NCI-H1048 (cell line): ENCODE data around the gene RASL10B.

Experiments used
- DNase-seq: peaks from one replicate; lab custom pipeline; 2025; lab: John Stamatoyannopoulos, UW

RASL10B gene

DNA sequence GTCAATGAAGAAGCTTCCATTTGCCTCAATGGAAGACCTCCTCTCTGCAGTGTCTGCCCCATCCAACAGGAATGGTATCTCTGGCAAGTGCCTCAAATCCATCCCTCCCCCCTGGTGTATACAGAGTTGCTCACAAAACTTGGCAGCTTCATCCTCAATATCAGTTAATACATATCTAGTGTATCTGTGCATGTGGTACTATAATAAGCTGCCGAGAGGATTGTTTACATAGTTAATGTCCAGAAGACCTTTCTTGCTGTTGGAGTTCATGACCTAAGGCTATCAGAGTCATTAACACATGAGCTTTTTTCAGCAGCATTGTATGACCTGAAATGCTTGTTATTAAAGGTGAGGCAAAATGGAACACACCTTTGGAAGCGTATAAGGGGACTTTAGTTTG lies 14.0 kb upstream of the RASL10B start:
- no peak for DNase-seq

DNA sequence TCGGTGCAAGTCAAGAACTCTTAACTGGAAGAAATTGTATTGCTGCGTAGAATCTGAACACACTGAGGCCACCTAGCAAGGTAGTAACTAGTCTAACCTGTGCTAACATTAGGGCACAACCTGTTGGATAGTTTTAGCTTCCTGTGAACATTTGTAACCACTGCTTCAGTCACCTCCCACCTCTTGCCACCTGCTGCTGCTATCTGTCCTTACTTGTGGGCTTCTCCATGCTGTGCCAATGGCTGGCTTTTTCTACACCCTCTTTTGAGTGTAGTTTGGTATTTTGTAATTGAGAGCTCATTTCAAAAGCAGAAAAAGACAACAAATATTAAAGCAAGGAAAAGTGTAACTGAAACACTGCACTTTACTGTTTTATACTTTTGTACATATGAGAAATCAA lies 7.7 kb upstream of the RASL10B start:
- no peak for DNase-seq

DNA sequence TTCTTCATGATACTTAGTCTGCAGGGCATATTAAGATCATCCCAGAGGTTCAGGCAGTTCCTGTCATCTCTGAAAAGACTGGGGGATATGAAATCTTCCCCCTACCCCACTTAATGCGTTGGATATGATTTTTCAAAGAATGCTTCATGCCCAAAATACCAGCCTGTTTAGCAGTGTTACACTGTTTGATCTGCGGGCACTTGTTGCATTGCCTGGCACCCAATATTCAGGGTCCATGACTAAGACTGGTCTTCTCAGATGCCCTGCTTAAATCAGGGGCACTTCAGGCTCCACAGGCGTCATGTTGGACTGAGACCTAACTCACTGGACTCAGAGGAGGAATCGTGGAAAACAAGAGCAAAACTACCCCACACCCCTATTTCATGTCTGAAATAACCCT lies 6.4 kb upstream of the RASL10B start:
- DNase-seq, result no peak

DNA sequence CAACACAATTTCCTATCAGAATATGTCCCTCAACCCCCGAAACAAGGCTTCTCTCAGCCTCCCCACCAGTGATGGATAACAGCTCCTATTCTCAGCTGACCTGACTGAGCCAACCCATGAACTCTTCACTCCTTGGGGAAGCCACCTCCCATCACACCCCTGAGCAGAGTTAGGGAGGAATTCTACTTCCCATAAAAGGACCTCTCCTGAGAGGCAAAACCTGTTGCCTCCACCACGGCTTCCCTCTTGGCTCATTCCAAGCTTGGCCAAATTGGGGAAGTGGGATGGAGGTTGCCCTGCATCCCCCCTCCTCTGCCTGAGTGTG lies 5.7 kb upstream of the RASL10B start:
- DNase-seq, result no peak

DNA sequence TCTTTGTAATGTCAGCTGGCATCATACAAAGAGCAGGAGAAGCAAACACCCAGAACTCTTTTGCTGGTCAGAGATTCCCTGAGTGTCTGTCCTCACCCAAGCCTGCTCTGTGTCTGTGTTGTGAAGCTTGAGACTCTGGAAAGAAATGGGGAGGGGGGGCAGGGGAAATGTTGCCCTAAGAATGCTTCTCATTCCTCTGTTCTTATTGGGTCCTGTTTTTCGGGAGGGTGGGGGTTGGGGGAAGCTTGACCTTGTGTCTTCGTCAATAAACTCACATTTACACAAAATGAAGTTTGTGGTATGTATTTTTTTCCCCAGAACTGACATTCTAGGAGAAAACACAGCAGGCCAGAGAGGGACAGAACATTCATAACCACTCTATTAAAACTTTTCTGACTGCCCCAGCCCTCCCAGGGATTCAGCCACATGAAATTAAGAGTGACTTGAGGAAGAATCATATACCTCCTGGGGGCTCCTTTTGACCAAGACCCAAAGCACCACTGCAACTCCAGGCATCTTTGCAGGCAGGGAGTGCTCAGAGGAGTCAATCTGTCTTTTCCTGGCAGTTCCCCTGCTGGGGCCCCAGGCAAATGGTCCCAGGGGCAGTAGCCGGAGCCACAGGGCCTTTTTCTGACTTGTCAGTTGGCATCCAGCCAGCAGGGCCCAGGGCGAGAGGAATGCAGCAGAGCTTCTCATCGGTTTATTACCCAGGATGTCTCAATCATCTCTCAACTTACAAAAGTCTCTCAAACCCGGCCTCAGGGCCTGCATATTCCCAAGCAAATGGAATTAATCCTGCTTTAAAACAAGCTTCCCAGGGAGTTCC lies 5.1 kb upstream of the RASL10B start:
- no peak for DNase-seq

DNA sequence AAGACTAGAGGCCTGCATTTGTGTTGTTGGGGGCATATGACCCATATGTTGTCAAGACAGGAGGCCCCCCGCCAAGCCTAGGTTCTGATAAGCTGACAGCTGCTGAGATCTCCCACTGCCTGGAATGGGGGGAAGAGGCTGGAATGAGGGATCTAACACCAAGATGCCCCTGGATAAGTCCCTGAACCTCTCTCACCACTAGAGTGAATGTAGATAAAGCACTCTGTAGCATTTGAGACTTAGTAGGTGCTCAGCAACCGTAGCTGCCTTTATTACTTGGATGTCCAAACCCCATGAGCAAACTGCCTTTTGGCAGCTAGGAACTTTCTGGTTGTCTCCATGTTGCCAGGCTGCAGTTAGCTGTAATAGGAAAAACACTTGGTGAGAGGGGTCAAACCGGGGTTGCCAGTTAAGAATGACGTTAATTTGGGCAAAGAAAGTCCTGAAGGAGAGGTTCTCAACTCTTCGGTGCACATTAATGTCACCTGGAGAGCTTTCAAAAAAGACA lies 4.4 kb upstream of the RASL10B start:
- no peak for DNase-seq

DNA sequence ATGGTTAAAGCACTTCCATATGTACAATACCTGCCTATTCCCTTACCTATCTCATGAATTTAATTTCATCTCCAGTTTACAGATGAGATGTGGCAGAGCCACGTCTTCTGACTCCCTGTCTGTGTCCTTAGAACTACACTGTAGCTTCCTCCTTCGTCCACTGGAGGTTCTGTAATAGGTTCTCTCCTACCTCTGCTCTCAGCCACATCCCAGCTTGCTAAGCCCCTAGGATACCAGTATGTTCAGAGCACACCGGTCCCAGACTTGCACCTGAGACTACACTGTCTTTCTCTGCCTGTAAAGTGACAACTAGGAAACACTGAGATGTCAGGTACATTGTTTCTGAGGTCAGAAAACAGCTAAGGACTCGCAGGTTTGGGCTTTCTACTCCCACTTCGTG lies 3.8 kb upstream of the RASL10B start:
- DNase-seq, result no peak

DNA sequence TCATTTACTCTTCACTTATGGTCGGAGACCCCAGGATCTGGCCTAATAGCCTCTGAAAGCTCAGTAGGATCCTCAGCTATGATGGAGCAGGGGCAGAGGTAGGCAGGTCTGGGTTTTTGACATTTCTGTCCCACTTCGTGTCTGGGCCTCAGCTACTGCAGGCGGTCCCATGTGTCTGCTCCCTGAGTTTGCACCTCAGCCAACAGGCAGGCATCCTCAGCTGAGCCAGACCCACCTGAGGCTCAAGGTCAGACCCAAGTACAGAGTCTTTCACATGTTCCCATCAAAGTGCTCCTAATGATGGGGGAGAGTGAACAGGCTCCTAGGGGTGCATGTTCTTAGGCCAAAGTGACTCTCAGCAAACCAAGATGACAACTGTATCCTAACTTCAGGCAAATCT lies 2.9 kb upstream of the RASL10B start:
- no peak for DNase-seq

DNA sequence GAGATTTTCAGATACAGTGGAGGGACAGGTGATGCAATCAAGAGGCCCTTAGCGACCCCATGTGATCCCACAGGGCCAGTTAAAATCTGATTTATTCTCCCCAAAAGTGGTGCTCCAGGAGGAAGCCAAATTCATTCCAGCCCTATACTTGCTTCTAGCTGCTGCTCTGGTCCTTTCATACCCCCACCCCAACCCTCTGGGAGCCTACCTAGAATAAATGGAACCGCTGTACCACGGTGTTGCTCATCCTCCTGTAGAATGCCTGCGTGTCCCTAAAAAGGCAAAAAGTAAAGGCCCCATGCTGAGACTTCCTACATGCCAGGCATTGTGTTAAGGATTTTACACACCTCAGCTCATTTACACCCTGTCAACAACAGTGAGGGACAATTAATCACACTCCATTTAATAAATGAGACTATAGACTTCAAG lies 2.0 kb upstream of the RASL10B start:
- no peak for DNase-seq

DNA sequence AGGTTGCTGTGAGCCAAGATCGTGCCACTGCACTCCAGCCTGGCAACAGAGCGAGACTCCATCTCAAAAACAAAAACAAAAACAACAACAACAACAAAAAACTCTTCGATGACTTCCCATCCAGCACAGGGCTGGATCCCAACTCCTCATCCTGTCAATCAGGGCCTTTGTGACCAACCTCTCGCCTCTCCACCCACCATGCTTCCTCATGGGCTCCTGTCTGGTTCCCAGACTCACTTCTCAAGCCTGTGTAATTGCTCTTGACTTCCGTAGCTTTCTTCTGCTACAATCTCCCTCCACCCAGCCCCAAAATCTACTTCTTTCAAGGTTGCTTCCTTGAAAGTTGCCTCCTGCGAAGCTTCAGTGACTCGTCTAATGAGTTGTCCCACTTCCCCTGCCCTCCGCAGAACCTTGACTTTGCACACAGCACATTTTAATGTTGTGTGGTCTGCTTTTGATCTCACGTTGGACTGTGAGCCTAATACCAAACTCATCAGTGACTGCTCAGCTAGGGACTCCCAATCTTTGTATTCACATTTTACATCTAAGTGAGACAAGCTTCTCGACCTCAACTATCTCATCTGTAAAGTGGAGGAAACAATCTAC lies 936 bp upstream of the RASL10B start:
- DNase-seq, result no peak

DNA sequence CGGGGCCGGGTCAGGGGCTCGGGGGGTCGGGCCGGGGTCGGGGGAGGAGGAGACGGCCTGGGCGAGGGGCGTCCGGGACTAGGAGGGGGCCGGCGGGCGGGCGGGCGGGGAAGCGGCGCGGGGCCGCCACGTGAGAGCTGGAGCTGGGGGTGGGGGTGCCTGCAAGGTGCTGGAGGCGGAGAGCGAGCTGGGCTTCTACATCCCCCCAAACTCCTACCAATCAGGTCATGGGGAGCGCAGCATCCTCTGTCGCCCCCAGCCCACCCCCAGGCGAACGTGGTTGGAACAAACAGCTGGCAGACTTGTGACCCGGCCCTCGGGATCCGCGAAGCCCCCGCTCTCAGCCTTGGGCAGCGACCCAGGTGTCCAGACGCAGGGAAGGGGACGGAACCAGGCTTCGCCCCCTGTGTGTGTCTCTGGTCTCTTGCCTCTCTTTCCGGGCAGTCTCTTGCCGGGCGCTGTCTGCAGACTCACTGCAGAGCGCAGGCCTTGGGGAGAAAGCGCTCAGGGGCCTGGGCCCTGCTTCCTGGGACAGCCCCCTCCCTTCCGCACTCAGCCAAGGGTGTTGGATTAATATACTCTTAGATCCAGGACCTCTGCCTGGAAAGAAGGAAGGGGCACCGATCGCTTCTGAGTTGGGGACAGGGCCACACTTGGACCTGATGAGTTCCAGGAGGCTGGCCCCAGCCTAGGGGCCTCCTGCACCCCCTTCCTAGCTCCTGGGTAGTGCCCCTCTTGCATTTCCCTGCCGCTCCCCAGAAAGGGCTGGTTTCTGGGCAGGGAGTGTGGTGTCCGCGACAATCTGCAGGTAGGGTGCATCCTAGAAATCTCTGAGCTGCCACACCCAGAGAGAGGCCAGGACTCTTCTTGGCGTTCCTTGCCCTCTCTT lies 722 bp downstream of the RASL10B start:
- DNase-seq, result no peak

DNA sequence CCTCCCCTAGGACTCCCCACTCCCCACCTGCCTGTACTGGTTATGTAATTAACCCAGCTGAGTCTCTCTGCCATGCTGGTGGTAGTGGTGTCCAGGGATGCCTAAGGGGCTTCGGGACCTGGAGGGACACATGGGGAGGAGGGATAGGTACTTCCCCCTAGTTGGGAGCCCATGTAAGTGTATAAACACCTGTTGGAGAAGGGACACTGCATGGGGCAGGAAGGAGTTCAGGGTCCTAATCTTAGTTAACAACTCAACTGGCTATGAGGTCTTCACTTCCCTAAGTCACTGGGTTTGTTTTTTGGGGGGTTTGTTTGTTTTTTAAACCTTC lies 1.3 kb downstream of the RASL10B start:
- DNase-seq, result no peak

DNA sequence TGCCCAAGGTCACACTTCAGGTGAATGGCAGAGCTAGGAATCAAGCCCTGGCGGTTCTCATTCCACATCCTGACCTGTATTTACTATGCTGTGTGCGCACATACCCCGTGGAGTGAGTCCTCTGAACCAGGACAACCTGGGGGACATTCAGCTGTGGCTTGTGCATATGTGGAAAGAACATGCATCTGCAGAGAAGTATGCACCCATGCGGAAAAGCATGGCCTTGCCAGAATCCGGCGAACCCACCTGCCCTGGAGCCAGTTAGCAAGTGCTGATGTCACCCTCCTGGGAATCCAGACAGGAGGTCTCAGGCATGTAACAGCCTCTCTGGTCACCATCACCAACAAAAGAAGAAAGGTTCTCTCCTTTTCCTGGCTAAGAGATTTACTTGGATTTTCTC lies 1.9 kb downstream of the RASL10B start:
- DNase-seq, result no peak

DNA sequence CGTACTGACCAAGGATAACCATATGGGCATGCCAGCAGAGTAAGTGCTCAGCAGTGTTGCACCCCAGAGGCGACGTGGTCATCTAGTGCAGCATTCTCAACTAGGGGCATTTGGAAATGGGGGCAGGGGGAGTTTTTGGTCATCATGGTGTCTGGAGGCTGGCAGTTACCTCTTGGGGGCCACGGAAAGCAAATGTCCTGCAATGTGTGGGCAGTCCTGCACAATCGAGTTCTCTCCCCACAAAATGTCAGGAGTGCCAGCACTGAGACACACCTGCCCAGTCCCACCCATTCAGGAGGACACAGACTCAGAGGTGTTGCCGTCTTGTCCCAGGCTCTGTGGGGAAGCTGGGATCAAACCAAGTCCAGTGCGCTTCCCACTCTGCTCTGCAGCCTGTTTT lies 3.0 kb downstream of the RASL10B start:
- no peak for DNase-seq

DNA sequence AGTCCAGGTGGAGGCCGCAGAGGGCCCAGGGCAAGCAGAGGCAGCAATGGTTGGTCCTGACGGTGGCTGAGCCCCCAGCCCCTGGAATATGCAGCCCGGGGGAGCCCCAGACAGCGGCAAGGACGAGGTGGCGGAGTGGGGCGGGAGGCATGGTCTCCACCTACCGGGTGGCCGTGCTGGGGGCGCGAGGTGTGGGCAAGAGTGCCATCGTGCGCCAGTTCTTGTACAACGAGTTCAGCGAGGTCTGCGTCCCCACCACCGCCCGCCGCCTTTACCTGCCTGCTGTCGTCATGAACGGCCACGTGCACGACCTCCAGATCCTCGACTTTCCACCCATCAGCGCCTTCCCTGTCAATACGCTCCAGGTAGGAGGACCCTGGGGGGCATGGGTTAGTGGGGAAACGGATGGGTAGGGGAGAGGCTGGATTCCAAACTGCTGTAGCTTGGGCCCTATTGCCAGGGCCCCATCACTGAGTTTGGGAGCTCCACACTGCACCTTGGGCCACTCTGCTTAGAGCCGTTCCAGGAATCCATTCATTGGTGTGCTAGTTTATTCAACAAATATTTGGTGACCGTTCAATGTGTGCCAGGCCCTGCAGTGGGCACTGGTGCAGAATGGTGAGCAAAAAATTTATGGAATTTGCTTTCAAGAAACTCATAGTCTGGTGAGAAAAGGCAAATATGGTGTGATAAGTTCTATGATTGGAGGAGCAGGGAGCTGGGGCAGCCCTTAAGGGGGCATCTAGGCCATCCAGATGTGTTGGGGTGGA lies 3.8 kb downstream of the RASL10B start:
- DNase-seq, result no peak

DNA sequence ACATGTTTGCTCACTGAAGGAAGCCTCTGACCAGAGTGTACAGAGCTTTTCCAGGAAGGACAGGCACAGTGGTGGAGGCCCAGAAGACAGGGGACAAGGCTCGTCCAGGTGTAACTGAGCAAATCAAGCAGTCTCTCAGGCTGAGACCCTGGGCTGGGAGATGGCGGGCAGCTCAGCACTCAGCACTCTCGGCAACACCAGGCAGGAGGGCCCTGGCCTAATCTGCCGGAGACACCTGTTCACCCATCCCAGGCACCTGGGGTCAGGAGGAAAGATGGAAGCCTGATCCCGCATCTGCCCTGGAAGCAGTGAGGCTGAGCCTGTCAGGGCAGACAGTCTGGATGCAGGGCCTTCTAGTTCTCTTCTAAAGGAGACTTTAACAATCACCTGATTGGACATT lies 4.8 kb downstream of the RASL10B start:
- DNase-seq, result no peak

DNA sequence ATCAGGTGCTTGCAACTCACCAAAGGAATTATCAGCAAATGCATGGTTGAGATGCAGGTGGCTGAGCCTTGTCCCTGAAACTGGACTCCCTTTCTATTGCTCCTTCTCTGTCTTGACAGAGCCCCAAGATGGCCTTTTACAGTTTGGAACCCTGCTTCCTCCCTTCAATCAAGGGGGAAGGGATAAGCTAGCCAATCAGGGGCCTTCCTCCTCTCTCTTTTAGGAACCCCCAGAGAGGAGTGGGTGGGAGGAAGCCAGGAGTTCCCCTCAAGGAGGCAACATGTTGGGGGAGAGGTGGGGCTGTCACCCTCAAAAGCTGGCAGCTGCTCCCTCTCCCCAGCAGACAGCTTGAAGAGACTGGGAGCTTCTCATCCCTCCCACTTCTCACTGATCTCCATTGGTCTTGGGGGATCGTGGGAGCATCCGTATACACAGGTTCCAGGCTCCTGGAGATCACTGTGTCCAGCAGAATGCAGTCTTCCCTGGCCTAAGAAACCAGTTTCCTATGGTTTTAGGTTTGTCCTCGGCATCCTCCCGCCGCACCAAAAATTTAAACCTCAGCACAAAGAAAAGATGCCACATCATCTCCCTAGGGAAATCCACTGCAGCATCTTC lies 7.2 kb downstream of the RASL10B start:
- DNase-seq, result no peak

DNA sequence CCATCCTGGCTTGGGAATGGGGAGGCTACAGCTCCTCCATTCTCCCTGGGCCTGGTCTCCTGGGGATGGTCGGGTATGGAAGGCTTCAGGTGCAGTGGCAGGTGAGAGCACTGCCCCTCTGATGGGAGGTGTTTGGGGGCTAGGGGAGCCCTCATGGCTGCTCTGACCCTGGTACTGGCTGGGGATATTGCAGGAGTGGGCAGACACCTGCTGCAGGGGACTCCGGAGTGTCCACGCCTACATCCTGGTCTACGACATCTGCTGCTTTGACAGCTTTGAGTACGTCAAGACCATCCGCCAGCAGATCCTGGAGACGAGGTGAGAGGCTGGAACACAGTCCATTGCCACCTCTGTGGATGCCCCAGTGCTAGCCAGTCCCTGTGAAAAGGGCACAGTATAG lies 8.8 kb downstream of the RASL10B start:
- no peak for DNase-seq

DNA sequence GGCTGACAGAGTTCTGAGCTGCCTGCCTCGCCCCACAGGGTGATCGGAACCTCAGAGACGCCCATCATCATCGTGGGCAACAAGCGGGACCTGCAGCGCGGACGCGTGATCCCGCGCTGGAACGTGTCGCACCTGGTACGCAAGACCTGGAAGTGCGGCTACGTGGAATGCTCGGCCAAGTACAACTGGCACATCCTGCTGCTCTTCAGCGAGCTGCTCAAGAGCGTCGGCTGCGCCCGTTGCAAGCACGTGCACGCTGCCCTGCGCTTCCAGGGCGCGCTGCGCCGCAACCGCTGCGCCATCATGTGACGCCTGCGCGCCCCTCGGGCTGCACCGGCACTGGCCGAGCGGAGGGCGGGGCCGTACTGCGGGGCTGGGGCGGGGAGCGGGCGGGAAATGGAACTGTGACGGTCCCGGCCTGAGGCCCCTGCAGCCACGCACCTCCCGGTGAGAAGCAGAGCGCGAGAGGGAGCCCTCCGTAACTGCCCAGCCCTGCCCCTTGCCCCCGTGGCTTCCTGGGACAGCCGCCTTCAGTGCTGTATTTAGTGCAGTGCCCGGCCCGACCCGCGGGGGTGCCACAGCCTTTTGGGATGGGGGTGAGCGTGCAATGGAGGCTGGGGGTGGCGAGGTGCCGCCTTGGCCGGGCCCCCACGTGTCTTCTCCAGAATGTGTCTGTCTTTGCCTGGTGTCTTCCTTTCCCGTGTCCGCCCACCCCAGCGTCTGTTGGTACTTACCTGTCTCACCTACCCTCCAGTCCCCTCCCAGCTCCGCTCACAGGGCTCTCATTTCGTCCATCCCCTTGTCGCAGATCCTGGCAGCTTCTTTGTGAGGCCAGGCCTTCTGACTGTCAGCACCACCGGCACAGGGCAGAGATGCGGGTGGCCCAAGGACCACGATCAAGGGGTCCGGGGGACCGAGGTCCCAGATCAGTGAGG lies 9.8 kb downstream of the RASL10B start:
- DNase-seq, result no peak

DNA sequence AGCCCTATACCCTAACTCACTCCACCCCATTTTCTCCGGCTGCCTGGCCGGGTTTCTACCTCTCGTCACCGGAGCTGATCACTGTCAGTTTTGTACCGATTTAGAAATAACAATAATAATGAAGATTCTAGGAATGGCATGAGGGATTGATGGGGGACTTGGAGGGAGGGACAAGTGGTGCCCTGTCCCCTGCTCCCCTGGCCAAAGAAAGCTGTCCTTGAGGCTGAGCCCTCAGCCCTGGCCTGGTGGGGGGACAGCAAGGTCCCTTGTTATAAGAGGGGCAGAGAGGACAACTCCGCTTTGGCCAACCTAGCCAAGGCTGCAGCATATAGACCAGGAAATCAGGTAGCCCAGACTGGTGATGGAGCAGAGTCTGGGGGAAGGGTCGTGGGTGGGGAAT lies 11.1 kb downstream of the RASL10B start:
- DNase-seq, result no peak
